Measurements from ENCODE around the gene MRPL41.
A peak's percentile ranks its signal among the peaks of the same experiment; 100 is the strongest.
"Not testable (repeated sequence)": the region's sequence is repeated elsewhere in the genome, so short reads cannot be mapped to it uniquely, and the experiment has no call there.

The MRPL41 gene

DNA sequence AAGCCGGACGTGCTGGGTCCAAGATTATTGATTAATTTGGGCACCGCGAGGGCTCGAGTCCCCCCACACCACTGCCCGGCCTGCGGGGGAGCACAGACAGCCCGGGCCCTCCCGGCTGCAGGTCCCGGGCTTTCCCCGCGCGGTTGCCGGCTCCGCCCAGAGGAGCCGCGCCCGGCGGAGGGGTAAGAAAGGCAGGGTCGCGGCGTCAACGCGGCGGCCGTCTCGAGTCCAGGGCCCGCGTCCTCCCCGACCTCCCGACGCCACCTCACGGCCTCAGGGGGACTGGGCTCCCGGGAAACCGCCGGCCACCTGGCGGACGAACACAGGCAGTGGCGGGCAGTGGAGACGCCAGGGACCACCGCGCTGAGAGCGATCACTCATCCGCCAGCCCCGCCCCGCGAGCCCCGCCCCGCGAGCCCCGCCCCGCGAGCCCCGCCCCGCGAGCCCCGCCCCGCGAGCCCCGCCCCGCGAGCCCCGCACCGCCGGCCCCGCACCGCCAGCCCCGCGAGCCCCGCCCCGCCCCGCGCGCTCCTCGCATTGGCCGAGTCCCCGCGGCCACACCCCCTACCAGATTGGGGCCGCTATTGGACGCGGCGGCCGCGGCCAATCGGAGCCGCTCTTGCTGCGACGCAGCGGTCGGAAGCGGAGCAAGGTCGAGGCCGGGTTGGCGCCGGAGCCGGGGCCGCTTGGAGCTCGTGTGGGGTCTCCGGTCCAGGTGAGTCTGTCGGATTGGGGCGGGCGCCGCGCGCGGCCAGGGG is at the start of gene MRPL41:
MRPL41 (plus strand) TSS at position 616 of the 758 bp plus-strand sequence. CDS start 203 bp downstream, outside the sequence.
- DNase-seq: peak; percentile 92 to 96

GRCh38 chr9:137502008-137502911 is 49.4 kb upstream of the MRPL41 start:
- DNase-seq: no peak

DNA sequence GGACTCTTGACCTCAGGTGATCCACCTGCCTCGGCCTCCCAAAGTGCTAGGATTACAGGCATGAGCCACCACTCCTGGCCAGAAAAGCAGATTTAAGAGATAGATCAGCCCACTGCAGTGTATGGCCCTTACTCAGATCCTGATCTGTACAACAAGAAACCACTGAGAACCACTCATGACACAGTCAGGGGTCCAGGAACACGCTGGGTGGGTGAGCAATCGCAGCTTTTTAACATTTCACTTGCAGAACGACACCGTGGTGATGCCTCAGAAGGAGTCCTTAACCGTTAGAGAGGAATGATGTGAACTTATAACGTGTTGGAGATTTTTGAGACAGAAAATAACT is 47.3 kb upstream of the MRPL41 start:
- DNase-seq: no peak

- DNase-seq: no peak
Observed at GRCh38 chr9:137505421-137506140, 46.1 kb upstream of the MRPL41 start.

DNA sequence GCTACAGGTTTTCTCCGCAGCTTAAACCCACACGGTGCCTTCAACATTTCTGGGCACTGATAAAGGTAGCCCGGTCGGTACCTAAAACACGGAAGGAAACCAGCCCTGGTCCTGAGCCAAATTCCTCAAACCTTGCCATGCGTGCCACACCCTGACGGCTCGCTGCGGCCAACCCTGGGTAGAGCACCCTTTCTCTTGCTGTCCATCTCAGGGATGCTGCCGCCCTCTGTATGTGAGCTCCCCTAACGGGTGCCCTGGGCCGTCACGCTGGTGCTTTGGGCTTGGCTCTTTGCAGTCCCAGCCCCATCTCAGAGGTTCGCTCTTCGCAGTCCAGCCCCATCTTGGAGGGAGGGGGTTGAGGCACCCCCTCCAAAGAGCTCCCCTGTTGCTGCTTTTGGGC is 45.4 kb upstream of the MRPL41 start:
- no peak for DNase-seq

DNA sequence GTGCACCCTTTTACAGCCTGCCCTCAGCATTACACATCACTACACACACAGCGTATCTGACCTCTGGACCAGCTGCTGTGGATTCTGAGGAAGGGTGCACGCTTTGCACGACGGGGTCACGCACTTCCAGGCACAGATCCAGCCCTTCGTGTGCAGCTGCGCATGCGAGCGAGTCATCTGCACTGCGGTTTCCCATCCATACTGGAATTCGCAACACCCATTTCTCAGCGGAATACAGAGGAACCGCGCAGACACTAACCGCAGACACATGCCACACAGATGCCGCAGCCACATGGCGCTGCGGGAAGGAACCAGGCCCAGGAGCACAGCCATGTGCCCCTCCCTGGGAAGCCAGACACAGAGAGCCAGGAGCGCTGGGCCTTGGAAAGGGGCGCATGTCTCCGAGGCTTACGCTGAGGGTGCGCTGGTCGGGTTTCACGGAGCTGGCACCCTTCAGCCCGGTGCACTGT is 44.9 kb upstream of the MRPL41 start:
- no peak for DNase-seq

- no peak for DNase-seq
Observed at GRCh38 chr9:137509198-137509597, 42.5 kb upstream of the MRPL41 start.

DNA sequence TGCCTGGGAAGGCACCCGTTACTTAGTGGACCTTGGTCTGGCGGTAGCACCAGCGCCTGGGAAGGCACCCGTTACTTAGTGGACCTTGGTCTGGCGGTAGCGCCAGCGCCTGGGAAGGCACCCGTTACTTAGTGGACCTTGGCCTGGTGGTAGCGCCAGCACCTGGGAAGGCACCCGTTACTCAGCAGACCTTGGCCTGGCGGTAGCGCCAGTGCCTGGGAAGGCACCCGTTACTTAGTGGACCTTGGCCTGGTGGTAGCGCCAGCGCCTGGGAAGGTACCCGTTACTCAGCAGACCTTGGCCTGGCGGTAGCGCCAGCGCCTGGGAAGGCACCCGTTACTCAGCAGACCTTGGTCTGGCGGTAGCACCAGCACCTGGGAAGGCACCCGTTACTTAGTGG is 40.6 kb upstream of the MRPL41 start:
- DNase-seq: not testable (repeated sequence)

- DNase-seq: no peak
Observed at GRCh38 chr9:137511758-137512463, 39.8 kb upstream of the MRPL41 start.

DNA sequence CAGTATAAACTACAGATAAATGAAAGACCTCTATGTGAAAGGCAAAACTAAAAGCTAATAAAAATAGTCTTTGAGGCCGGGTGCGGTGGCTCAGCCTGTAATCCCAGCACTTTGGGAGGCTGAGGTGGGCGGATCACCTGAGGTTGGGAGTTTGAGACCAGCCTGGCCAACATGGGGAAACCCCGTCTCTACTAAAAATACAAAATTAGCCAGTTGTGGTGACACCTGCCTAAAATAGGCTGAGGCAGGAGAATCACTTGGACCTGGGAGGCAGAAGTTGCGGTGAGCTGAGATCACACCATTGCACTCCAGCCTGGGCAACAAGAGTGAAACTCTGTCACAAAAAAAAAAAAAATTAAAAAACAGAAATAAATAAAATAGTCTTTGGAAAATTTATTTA is 38.5 kb upstream of the MRPL41 start:
- not testable (repeated sequence) for DNase-seq

DNA sequence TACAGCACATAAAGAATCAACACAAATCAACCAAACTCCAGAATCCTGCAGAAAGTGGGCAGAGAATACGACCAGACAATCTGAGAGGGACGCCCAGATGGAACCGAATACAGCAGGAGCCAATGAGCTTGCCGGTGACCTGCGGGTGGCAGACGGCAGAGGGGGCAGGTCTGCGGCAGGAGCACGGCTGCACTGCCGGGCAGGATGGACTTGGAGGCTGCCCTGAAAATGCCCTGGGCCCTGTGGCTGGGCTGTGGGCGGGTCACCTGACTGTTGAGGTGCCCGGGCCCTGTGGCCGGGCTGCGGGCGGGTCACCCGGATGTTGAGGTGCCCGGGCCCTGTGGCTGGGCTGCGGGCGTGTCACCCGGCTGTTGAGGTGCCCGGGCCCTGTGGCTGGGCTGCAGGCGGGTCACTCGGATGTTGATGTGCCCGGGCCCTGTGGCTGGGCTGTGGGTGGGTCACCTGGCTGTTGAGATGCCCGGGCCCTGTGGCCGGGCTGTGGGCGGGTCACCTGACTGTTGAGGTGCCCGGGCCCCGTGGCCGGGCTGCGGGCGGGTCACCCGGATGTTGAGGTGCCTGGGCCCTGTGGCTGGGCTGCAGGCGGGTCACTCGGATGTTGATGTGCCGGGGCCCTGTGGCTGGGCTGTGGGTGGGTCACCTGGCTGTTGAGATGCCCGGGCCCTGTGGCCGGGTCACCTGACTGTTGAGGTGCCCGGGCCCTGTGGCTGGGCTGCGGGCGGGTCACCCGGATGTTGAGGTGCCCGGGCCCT is 37.7 kb upstream of the MRPL41 start:
- peak in 1 of 2 experiments; percentile 23 for DNase-seq

DNA sequence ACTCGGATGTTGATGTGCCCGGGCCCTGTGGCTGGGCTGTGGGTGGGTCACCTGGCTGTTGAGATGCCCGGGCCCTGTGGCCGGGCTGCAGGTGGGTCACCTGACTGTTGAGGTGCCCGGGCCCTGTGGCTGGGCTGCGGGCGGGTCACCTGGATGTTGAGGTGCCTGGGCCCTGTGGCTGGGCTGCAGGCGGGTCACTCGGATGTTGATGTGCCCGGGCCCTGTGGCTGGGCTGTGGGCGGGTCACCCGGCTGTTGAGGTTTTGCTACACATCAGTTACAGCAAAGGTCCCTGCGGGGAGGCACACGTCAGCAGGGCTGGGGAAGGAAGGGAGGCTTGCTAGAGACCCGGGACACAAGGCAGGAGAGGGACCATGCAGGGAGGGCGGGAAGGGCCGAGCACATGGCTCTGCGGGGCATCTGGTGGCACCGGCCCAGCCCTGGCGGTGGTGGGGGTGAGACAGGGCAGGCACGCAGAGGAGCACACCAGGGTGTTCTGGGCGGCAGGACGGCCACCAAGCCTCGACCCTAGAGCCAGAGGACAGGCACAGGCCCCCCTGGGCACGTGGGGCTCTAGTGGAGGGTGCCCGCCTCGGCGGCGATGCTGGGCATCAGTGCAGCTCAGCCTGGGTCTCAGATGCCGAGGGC is 36.9 kb upstream of the MRPL41 start:
- DNase-seq: no peak

GRCh38 chr9:137515338-137515724 is 36.3 kb upstream of the MRPL41 start:
- no peak for DNase-seq

GRCh38 chr9:137516144-137516917 is 35.3 kb upstream of the MRPL41 start:
- DNase-seq: no peak

- not testable (repeated sequence) for DNase-seq
Observed at GRCh38 chr9:137518661-137519459, 32.8 kb upstream of the MRPL41 start.

- no peak for DNase-seq
Observed at GRCh38 chr9:137519553-137519952, 32.1 kb upstream of the MRPL41 start.

- no peak for DNase-seq
Observed at GRCh38 chr9:137520614-137521404, 30.9 kb upstream of the MRPL41 start.

GRCh38 chr9:137521405-137521985 is 30.2 kb upstream of the MRPL41 start:
- DNase-seq: no peak

Data from SHP77 (cell line).